ENCODE data around the gene CFAP141.

CFAP141 gene

DNA sequence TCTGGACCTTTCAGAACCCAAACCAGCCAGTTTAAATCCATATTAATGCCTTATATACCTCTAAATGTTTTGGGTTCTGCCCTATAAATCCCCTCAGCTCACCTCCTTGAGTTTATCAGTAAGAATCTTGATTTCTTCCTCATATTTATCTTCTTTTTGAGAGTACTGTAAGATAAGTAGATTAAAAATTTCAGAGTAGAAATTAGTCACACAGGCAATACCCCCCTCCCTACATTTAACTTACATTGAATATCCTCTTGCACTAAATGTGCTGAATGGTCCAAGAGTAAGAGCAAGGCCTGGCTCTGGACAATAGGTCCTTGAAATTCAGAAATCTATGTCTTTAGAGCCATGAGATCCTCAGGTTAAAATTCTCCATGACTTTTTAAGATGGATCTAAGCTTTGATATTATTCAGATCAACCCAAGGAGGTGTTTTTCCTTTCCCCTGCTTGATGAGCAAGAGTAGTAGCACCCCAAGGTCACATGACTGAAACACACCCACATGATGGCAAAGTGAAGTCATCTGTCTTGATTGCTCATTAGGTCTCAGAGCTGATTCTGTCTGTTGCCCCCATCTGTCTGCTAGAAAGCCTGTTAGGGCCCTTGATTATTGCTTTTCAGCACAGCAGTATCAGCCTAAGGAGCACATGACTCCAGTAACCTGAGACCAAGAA is 35.4 kb downstream of the CFAP141 start:
- DNase-seq, result peak; percentile 83

DNA sequence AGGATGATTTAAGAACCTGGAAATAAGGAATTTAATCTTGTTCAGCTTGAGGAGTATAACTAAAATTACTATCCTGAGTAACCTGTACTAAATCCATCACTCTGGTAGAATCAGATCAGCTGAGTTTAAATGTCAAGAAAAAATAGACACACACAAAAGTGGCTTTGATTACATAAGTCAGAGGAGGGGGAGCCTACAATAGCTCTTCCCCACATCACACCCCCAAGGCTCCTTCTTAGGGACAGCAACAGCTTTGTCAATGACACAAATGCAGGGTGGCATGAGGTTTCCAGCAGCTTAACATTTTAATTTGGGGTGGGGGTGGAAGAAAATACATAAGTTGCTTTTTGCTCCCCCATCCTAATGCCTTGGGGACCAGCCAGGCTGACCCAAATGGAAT is 38.7 kb downstream of the CFAP141 start:
- DNase-seq, result no peak

DNA sequence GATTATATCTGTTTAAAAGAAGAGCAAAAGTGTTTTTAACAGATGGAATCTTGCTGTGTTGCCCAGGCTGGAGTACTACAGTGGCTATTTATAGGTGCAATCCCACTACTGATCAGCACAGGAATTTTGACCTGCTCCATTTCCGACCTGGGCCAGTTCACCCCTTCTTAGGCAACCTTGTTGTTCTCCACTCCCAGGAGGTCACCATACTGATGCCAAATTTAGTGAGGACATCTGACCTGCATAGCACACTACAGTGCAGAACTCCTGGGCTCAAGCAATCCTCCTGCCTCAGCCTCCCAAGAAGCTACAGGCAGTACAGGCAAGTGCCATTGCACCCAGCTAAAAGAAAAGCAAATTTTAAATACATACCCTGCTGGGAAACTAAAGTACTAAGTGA is 39.9 kb downstream of the CFAP141 start:
- DNase-seq, result peak; percentile 21

DNA sequence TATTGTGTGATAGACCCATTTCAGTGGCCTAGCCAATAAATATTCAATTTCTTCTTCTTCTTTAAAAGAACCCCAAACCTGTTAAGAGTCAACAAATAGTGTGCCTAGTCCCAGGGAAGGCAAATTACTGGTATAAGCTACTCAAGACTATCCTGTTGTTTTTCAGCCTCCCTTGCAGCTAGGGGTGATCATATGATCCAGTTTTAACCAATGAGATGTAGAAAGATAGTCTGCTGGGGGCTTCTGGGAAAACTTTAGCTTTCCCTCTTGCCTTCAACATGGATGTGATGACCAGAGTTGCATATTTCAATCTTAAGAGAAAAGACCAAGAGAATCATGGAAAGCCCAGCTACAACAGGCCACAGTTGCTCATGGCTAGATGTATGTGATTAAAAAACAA is 46.6 kb downstream of the CFAP141 start:
- no peak for DNase-seq

DNA sequence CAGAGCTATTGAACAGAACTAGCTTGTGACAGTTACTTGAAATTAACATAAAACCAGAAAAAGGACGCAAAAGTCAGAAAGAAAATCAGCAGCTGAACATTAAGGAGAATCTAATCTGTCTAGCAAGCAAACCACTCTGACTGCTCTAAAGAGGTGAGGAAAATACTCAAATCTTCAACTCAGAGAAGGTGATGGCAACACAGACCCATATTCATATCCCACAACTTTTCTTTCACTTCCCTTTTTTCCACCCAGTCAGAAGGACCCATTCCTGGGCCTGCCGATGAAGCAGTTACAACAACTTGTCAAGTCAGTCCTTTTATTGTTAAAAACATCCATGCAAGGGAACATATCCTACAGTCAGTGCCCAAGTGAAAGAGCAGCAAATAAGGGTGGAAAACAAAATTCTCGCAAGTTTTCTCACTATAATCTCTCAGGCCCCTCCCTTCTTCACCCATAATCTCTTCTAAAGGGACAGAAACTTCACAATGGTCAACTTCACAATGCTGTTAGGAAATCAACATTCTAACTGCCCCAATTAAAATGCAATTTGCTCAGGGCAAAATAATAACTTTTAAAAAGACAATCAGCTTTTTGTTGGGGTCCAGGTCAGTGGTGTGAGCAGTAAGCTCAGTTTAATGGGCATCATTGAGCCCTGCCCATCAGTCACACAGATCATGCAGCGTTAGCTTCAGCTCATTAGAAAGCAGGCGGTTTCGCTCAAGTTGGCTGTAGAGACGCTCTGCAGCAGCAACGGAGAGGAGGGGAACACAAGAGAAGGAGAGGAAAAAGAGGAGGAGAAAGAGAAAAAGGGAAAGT is 47.6 kb downstream of the CFAP141 start:
- DNase-seq, result no peak

DNA sequence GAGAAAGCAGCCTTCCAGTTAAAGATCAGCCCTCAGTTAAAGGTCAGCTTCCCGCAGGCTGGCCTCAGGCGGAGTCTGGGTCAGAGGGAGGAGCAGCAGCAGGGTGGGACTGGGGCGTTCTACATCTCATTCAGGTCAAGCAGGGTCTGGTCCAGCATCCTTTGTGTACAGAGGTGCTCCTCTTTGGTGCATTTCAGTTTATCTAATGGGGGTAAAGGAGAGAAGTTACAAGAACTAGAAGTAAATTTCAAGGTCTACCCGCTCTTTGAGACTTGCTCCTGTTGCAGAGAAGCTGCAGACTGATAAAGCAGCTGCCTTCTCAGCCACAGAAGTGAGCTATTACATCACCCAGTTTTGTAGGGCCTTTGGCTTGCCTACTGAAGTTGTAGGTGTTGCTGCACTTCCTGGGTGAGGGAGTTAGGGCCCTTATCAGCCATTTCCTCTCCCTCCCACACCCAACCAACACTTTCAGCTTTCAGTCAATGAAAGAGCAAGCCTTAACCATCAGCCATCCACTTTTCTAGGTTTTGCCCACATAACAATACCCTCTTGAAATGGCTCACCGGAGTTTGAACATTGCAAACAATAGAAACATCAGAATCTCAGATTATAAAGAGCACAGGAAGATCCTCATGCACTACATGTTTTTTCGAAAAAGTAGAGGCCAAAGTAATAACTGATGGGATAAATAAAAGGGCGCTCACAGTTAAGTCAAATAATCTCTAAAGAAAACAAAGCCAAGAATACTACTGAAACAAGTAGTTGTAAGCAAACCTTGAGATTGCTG is 48.4 kb downstream of the CFAP141 start:
- peak; percentile 86 for DNase-seq

DNA sequence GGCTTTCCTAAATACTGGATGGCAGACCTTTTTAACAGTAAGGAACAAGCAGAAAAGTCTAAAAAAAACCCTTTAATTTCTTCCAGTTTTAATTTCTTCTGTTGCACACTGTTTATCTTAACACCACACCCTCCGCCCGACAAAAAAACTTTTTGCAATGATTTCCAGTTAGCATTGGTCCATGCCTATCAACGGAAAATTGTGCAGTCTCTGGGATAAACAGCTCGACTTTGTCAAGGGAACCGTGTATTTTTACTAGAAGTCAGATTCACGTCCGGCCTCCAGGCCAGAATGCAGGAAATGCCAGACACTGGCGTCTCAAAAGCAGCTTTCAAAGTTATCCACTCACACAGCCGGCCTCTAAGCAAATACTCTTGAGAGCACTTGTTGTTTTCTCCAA is 50.9 kb downstream of the CFAP141 start:
- peak; percentile 43 for DNase-seq

DNA sequence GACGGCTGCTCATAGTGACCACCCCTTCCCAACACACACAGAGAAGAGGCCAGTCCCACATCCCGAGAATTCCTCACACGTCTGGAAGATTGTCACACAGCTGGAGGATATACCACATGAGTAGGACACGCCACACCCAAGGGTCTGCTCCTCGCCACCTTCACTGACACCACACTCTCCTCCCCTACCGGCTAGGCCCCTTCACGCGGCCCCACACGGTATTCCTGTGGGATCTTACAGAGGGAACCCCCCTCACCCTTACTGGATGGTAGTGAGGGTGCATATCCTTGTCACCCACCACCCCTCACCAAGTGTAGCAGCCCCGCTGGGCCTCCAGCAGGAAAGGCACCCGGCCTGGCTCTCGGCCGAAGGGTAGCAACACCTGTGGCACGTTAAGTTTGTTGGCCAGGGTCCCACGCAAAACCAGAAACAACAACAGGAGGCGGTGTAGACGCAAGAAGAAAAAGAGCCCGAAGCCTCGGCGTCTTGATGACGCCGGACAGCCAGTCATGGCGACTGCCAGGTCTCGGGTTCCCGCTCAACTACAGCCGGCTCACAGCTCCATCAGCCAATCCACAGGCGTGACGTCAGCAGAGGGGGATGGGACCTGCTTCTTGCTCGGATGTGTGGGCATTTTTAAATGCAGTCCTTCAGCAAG is 51.5 kb downstream of the CFAP141 start, which contains the start of gene NUP210L:
TSS of gene NUP210L (minus strand) at position 540 of the 658 bp plus-strand sequence.
- DNase-seq, result peak; percentile 52

DNA sequence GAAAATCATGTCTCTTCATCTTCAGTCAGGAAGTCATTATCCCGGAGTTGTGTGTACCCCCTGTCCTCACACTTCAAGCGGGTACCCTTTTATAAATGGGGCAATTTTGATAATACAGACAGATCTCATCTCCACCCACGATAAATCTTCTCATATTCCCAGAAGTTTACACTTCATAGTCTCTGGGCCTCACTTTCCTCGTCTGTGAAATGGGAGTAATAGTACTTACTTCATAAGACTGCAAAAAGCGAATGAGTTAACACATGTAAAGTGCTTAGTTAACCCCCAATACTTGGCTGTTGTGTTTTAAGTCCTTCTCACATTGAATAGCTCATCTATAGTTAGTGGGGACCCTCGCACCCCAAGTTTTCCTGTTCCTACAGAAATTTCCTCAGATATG is 52.1 kb downstream of the CFAP141 start:
- no peak for DNase-seq

DNA sequence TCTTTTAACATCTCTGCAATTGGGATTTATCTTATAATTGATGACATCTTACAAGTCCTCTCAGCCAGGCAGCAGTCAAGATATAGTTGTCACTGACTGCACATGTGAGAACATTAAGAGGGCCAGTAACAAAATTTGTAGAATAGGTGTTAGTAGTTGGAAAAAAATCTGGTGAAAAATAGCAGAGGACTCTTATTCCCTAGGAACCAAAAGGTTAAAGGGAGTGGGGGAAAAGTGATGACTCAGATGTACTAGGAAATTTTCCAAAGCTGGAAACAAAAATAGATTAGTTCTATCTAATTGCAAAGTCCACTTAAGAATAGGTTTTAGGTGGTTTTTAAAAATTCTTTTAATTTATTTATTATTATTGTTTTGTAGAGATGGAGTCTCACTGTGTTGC is 54.8 kb downstream of the CFAP141 start:
- no peak for DNase-seq

Measured in activated effector memory CD4-positive, alpha-beta T cell treated with anti-CD3 and anti-CD28 coated beads, Interleukin-2, amount 50 U/mL, for 16 hours (primary cell).